ENCODE results near the gene RPS6KB1.
"Not testable (repeated sequence)": the region's sequence is repeated elsewhere in the genome, so short reads cannot be mapped to it uniquely, and the experiment has no call there.

DNA sequence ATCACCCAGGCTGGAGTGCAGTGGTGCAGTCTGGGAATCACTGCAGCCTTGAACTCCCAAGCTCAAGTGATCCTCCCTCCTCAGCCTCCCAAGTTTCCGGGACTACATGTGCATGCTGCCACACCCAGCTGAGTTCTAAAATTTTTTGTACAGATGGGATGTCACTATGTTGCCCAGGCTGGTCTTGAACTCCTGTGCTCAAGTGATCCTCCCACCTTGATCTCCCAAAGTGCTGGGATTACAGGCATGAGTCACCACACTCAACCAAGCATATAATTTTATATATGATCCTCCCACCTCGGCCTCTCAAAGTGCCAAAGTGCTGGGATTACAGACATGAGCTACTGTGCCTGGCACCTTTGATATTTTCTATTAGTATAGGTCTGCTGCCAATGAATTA lies 78.8 kb downstream of the RPS6KB1 start:
- TF ChIP-seq POLR2A (IDR thresholded peaks at IDR 0.05; ENCODE audit: low read length); GATA1 (IDR thresholded peaks at IDR 0.05; ENCODE audit: low read depth, low read length): not testable (repeated sequence)
